ENCODE results near the gene TMEM88. TPM values are rescaled to one million over a fixed set of nuclear protein-coding genes. Genes with fewer than 3 reads are reported as not detected.

TMEM88 gene
- total RNA-seq, 1 donor from 2014 or later = 15.4 TPM

- no peak for TF ChIP-seq CTCF (IDR thresholded peaks at IDR 0.05; ENCODE audit: unreplicated experiment)
- Mint-ChIP-seq H3K4me1 (peaks cover 10% of the 10 kb centered on the region), H3K27ac (no peak overlapping the region)
Measured at GRCh38 chr17:7814969-7815368, 39.9 kb upstream of the TMEM88 start.

GRCh38 chr17:7816926-7817642 is 37.8 kb upstream of the TMEM88 start:
- TF ChIP-seq CTCF (IDR thresholded peaks at IDR 0.05; ENCODE audit: unreplicated experiment) = no peak
- Mint-ChIP-seq H3K9me3 (no peaks in the 10 kb centered on the region), H3K36me3 (no peaks in the 10 kb centered on the region), H3K4me1 (peaks cover 10% of the 10 kb centered on the region), H3K27me3 (ENCODE audit: low read depth) (peaks cover 4% of the 10 kb centered on the region), H3K4me3 (no peak overlapping the region), H3K27ac (no peak overlapping the region)
- no peak for DNase-seq (ENCODE audit: low spot score in 2 of 2, unreplicated experiment in 2 of 2)

More at GRCh38 chr17:7814969-7815368, 39.9 kb upstream of the TMEM88 start:
- peaks cover 4% of the 10 kb centered on the region for H3K27me3 Mint-ChIP-seq (ENCODE audit: low read depth)
- H3K36me3 Mint-ChIP-seq = no peaks in the 10 kb centered on the region
- H3K9me3 Mint-ChIP-seq = no peaks in the 10 kb centered on the region
- H3K4me3 Mint-ChIP-seq = no peak overlapping the region
- no peak for DNase-seq (ENCODE audit: low spot score in 2 of 2, unreplicated experiment in 2 of 2)

GRCh38 chr17:7817643-7817964 is 37.3 kb upstream of the TMEM88 start:
- Mint-ChIP-seq H3K36me3 (no peaks in the 10 kb centered on the region), H3K27ac (no peak overlapping the region), H3K27me3 (ENCODE audit: low read depth) (peaks cover 4% of the 10 kb centered on the region)

DNA sequence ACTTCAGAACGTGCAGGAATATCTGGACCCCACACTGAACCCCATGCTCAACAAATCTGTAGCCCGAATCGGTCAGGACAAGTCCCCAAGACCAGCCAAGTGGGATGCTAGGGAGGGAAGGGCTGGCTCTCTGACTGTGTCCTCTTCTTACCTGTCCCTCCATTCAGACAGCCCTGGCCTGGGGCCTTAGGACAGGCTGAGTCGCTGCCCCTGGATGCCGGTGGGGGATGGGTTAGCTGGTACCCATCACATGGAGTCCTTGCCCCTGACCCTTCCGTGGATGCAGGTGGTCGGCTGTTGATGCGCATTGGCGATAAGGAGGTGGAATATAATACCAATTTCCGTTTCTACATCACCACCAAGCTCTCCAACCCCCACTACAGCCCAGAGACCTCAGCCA is 36.8 kb upstream of the TMEM88 start:
- no peak for DNase-seq (ENCODE audit: low spot score in 2 of 2, unreplicated experiment in 2 of 2)
- Mint-ChIP-seq H3K27ac (no peak overlapping the region), H3K27me3 (ENCODE audit: low read depth) (peaks cover 4% of the 10 kb centered on the region), H3K4me3 (no peak overlapping the region), H3K36me3 (no peaks in the 10 kb centered on the region), H3K4me1 (peaks cover 10% of the 10 kb centered on the region), H3K9me3 (no peaks in the 10 kb centered on the region)
- no peak for TF ChIP-seq CTCF (IDR thresholded peaks at IDR 0.05; ENCODE audit: unreplicated experiment)

More at GRCh38 chr17:7817643-7817964, 37.3 kb upstream of the TMEM88 start:
- Mint-ChIP-seq H3K4me3 (no peak overlapping the region), H3K4me1 (peaks cover 10% of the 10 kb centered on the region), H3K9me3 (no peaks in the 10 kb centered on the region)
- TF ChIP-seq CTCF (IDR thresholded peaks at IDR 0.05; ENCODE audit: unreplicated experiment) = no peak
- DNase-seq (ENCODE audit: low spot score in 2 of 2, unreplicated experiment in 2 of 2) = no peak

DNA sequence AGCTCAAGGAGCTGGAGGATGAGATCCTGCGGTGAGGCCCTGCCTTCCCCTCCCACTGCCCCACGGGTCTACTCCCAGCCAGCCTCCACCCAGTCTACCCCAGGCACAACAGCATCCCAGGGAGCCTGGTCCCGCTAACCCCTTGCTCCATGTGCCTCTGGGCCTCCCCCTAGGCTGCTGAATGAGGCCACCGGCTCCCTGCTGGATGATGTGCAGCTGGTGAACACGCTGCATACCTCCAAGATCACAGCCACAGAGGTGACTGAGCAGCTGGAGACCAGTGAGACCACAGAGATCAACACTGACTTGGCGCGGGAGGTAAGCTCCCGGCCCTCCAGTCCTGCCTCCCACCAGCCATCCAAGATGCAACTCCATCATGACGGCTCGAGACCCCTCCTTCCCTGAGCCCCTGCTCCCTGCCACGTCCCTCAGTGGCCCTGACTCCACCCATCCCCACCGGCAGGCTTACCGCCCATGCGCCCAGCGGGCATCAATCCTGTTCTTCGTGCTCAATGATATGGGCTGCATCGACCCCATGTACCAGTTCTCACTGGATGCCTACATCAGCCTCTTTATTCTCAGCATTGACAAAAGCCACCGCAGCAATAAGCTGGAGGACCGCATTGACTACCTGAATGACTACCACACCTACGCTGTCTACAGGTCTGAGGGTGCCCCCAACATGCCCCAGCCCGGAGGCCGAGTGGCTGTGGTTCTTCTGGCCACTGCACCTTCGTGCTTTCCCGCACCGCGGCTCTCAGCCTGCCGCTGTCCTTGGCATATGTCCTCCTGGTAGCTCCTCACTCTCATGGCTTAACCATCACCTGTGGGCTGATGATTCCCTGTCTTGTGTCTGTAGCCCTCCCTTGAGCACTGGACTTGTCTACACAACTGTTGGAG is 35.9 kb upstream of the TMEM88 start:
- Mint-ChIP-seq H3K9me3 (no peaks in the 10 kb centered on the region), H3K4me3 (no peak overlapping the region), H3K27me3 (ENCODE audit: low read depth) (peaks cover 9% of the 10 kb centered on the region), H3K27ac (no peak overlapping the region), H3K36me3 (no peaks in the 10 kb centered on the region), H3K4me1 (peaks cover 10% of the 10 kb centered on the region)
- no peak for DNase-seq (ENCODE audit: low spot score in 2 of 2, unreplicated experiment in 2 of 2)
- no peak for TF ChIP-seq CTCF (IDR thresholded peaks at IDR 0.05; ENCODE audit: unreplicated experiment)
